ENCODE measurements around the gene HSD17B1.

Gene HSD17B1

GRCh38 chr17:42578282-42578869, 25.7 kb downstream of the HSD17B1 start:
- CTCF ChIA-PET, result interaction anchor here (0.7 to 4.6 kb wide), 35 partner anchors 8 to 255 kb away, joined by 3 to 37 read pairs (median 4); partner anchors contain the start of genes BECN1, CCR10, CNTNAP1 and MLX
- DNase-seq, result peak; percentile 87 to 92 (median 91)
- peaks cover 2 to 32% (median 23%) of the 10 kb centered on the region in 4 experiments for H3K4me1 ChIP-seq (ENCODE audit: control extremely low read depth in 1 of 4, control insufficient read depth in 4 of 4, insufficient read depth in 4 of 4, low read length in 3 of 4)
- H3K9me3 ChIP-seq (ENCODE audit: control extremely low read depth in 1 of 5, control insufficient read depth in 4 of 5, insufficient read depth in 2 of 5, low read depth in 1 of 5, low read length in 4 of 5), result no peaks in the 10 kb centered on the region
- POLR2A ChIA-PET, result interaction anchor here (0.6 to 2.0 kb wide), 10 partner anchors 11 to 1953 kb away, joined by 3 to 14 read pairs (median 3); partner anchors contain the start of genes MLX, NAGLU, RETREG3 and TUBG1
- H3K36me3 ChIP-seq (ENCODE audit: control insufficient read depth in 4 of 4, insufficient read depth in 4 of 4, low read length in 3 of 4), result peaks cover 18 to 59% (median 50%) of the 10 kb centered on the region in 4 experiments
- H3K27ac ChIP-seq (ENCODE audit: insufficient read depth in 1 of 2, low read depth in 1 of 2, low read length in 2 of 2, poor library complexity in 1 of 2, severe bottlenecking in 2 of 2), result peak overlapping the region; percentile 89 to 94
- H3K27me3 ChIP-seq (replicated peaks in 2 of 5; ENCODE audit: control insufficient read depth in 4 of 5, insufficient read depth in 5 of 5, low read length in 4 of 5), result no peaks in the 10 kb centered on the region
- WGBS (ENCODE audit: insufficient coverage), result under 1% methylated on average over 20 of the region's 20 CpGs
- peak overlapping the region; percentile 17 to 91 (median 77) for H3K4me3 ChIP-seq (ENCODE audit: control insufficient read depth in 1 of 7, extremely low read depth in 1 of 7, insufficient read depth in 4 of 7, low read depth in 2 of 7, low read length in 6 of 7)

GRCh38 chr17:42579794-42580551, 27.2 kb downstream of the HSD17B1 start:
- Histone ChIP-seq H3K9me3 (ENCODE audit: control extremely low read depth in 1 of 5, control insufficient read depth in 4 of 5, insufficient read depth in 2 of 5, low read depth in 1 of 5, low read length in 4 of 5) (no peaks in the 10 kb centered on the region), H3K27me3 (replicated peaks in 2 of 5; ENCODE audit: control insufficient read depth in 4 of 5, insufficient read depth in 5 of 5, low read length in 4 of 5) (no peaks in the 10 kb centered on the region), H3K4me3 (ENCODE audit: control insufficient read depth in 1 of 7, extremely low read depth in 1 of 7, insufficient read depth in 4 of 7, low read depth in 2 of 7, low read length in 6 of 7) (no peak overlapping the region), H3K27ac (ENCODE audit: insufficient read depth in 1 of 2, low read depth in 1 of 2, low read length in 2 of 2, poor library complexity in 1 of 2, severe bottlenecking in 2 of 2) (no peak overlapping the region), H3K36me3 (ENCODE audit: control insufficient read depth in 4 of 4, insufficient read depth in 4 of 4, low read length in 3 of 4) (peaks cover 22 to 59% (median 51%) of the 10 kb centered on the region in 4 experiments), H3K4me1 (ENCODE audit: control extremely low read depth in 1 of 4, control insufficient read depth in 4 of 4, insufficient read depth in 4 of 4, low read length in 3 of 4) (peaks cover 2 to 33% (median 23%) of the 10 kb centered on the region in 4 experiments)
- 100% methylated on average over 2 of the region's 2 CpGs for WGBS (ENCODE audit: insufficient coverage)
- DNase-seq, result no peak
- ChIA-PET CTCF (interaction anchor here (0.8 to 4.6 kb wide), 6 partner anchors 16 to 183 kb away, joined by 3 to 37 read pairs (median 4); partner anchors contain the start of gene CCR10), POLR2A (no interaction called here)

GRCh38 chr17:42581744-42582270, 29.1 kb downstream of the HSD17B1 start:
- WGBS (ENCODE audit: insufficient coverage), result 98% methylated on average over 8 of the region's 10 CpGs
- peaks cover 28 to 71% (median 61%) of the 10 kb centered on the region in 4 experiments for H3K36me3 ChIP-seq (ENCODE audit: control insufficient read depth in 4 of 4, insufficient read depth in 4 of 4, low read length in 3 of 4)
- peaks cover 2 to 24% (median 18%) of the 10 kb centered on the region in 4 experiments for H3K4me1 ChIP-seq (ENCODE audit: control extremely low read depth in 1 of 4, control insufficient read depth in 4 of 4, insufficient read depth in 4 of 4, low read length in 3 of 4)
- H3K27ac ChIP-seq (ENCODE audit: insufficient read depth in 1 of 2, low read depth in 1 of 2, low read length in 2 of 2, poor library complexity in 1 of 2, severe bottlenecking in 2 of 2), result no peak overlapping the region
- H3K9me3 ChIP-seq (ENCODE audit: control extremely low read depth in 1 of 5, control insufficient read depth in 4 of 5, insufficient read depth in 2 of 5, low read depth in 1 of 5, low read length in 4 of 5), result no peaks in the 10 kb centered on the region
- CTCF ChIA-PET, result interaction anchor here (0.7 to 4.6 kb wide), 5 partner anchors 16 to 238 kb away, joined by 3 to 37 read pairs (median 4); partner anchors contain the start of gene CCR10
- POLR2A ChIA-PET, result no interaction called here
- H3K4me3 ChIP-seq (ENCODE audit: control insufficient read depth in 1 of 7, extremely low read depth in 1 of 7, insufficient read depth in 4 of 7, low read depth in 2 of 7, low read length in 6 of 7), result no peak overlapping the region
- DNase-seq, result no peak
- H3K27me3 ChIP-seq (replicated peaks in 2 of 5; ENCODE audit: control insufficient read depth in 4 of 5, insufficient read depth in 5 of 5, low read length in 4 of 5), result no peaks in the 10 kb centered on the region

- H3K4me1 ChIP-seq (ENCODE audit: control extremely low read depth in 1 of 4, control insufficient read depth in 4 of 4, insufficient read depth in 4 of 4, low read length in 3 of 4), result peaks cover 0 to 6% (median 0%) of the 10 kb centered on the region in 4 experiments
- POLR2A ChIA-PET, result no interaction called here
- no peak overlapping the region for H3K27ac ChIP-seq (ENCODE audit: insufficient read depth in 1 of 2, low read depth in 1 of 2, low read length in 2 of 2, poor library complexity in 1 of 2, severe bottlenecking in 2 of 2)
- 99% methylated on average over 8 of the region's 9 CpGs for WGBS (ENCODE audit: insufficient coverage)
- peaks cover 39 to 92% (median 74%) of the 10 kb centered on the region in 4 experiments for H3K36me3 ChIP-seq (ENCODE audit: control insufficient read depth in 4 of 4, insufficient read depth in 4 of 4, low read length in 3 of 4)
- peak in 1 of 3 donors; percentile 8 for DNase-seq
- H3K9me3 ChIP-seq (ENCODE audit: control extremely low read depth in 1 of 5, control insufficient read depth in 4 of 5, insufficient read depth in 2 of 5, low read depth in 1 of 5, low read length in 4 of 5), result no peaks in the 10 kb centered on the region
- CTCF ChIA-PET, result interaction anchor here (1.0 kb wide), 2 partner anchors 17 to 27 kb away, joined by 3 read pairs; no protein-coding TSS in a partner anchor
- no peaks in the 10 kb centered on the region for H3K27me3 ChIP-seq (replicated peaks in 2 of 5; ENCODE audit: control insufficient read depth in 4 of 5, insufficient read depth in 5 of 5, low read length in 4 of 5)
- no peak overlapping the region for H3K4me3 ChIP-seq (ENCODE audit: control insufficient read depth in 1 of 7, extremely low read depth in 1 of 7, insufficient read depth in 4 of 7, low read depth in 2 of 7, low read length in 6 of 7)
These were observed 32.2 kb downstream of the HSD17B1 start for GRCh38 chr17:42584880-42585279.

- Histone ChIP-seq H3K4me1 (ENCODE audit: control extremely low read depth in 1 of 4, control insufficient read depth in 4 of 4, insufficient read depth in 4 of 4, low read length in 3 of 4) (peaks cover 0 to 6% (median 0%) of the 10 kb centered on the region in 4 experiments), H3K4me3 (ENCODE audit: control insufficient read depth in 1 of 7, extremely low read depth in 1 of 7, insufficient read depth in 4 of 7, low read depth in 2 of 7, low read length in 6 of 7) (no peak overlapping the region), H3K9me3 (ENCODE audit: control extremely low read depth in 1 of 5, control insufficient read depth in 4 of 5, insufficient read depth in 2 of 5, low read depth in 1 of 5, low read length in 4 of 5) (no peaks in the 10 kb centered on the region), H3K27me3 (replicated peaks in 2 of 5; ENCODE audit: control insufficient read depth in 4 of 5, insufficient read depth in 5 of 5, low read length in 4 of 5) (no peaks in the 10 kb centered on the region), H3K27ac (ENCODE audit: insufficient read depth in 1 of 2, low read depth in 1 of 2, low read length in 2 of 2, poor library complexity in 1 of 2, severe bottlenecking in 2 of 2) (no peak overlapping the region), H3K36me3 (ENCODE audit: control insufficient read depth in 4 of 4, insufficient read depth in 4 of 4, low read length in 3 of 4) (peaks cover 37 to 93% (median 69%) of the 10 kb centered on the region in 4 experiments)
- ChIA-PET CTCF (interaction anchor here (1.0 to 4.1 kb wide), 3 partner anchors 8 to 95 kb away, joined by 3 to 26 read pairs (median 3); partner anchors contain the start of gene PSMC3IP), POLR2A (no interaction called here)
- no CpG with 5 or more reads among the region's 1 CpG for WGBS (ENCODE audit: insufficient coverage)
- DNase-seq, result no peak
These were observed 32.6 kb downstream of the HSD17B1 start for GRCh38 chr17:42585353-42585752.

- no peak overlapping the region for H3K27ac ChIP-seq (ENCODE audit: insufficient read depth in 1 of 2, low read depth in 1 of 2, low read length in 2 of 2, poor library complexity in 1 of 2, severe bottlenecking in 2 of 2)
- CTCF ChIA-PET, result interaction anchor here (0.8 to 4.1 kb wide), 5 partner anchors 9 to 94 kb away, joined by 3 to 26 read pairs (median 6); partner anchors contain the start of gene PSMC3IP
- peaks cover 41 to 93% (median 67%) of the 10 kb centered on the region in 4 experiments for H3K36me3 ChIP-seq (ENCODE audit: control insufficient read depth in 4 of 4, insufficient read depth in 4 of 4, low read length in 3 of 4)
- WGBS (ENCODE audit: insufficient coverage), result 97% methylated on average over 5 of the region's 7 CpGs
- POLR2A ChIA-PET, result interaction anchor here (0.6 kb wide), 1 partner anchor 18 kb away, joined by 3 read pairs; no protein-coding TSS in a partner anchor
- no peak overlapping the region for H3K4me3 ChIP-seq (ENCODE audit: control insufficient read depth in 1 of 7, extremely low read depth in 1 of 7, insufficient read depth in 4 of 7, low read depth in 2 of 7, low read length in 6 of 7)
- no peaks in the 10 kb centered on the region for H3K9me3 ChIP-seq (ENCODE audit: control extremely low read depth in 1 of 5, control insufficient read depth in 4 of 5, insufficient read depth in 2 of 5, low read depth in 1 of 5, low read length in 4 of 5)
- no peaks in the 10 kb centered on the region for H3K27me3 ChIP-seq (replicated peaks in 2 of 5; ENCODE audit: control insufficient read depth in 4 of 5, insufficient read depth in 5 of 5, low read length in 4 of 5)
- no peak for DNase-seq
- peaks cover 0 to 6% (median 0%) of the 10 kb centered on the region in 4 experiments for H3K4me1 ChIP-seq (ENCODE audit: control extremely low read depth in 1 of 4, control insufficient read depth in 4 of 4, insufficient read depth in 4 of 4, low read length in 3 of 4)
These were observed 33.9 kb downstream of the HSD17B1 start for GRCh38 chr17:42586514-42587230.
